Peyer's patch (tissue), 4 donors: ENCODE data around the gene TMTC2. TPM values are rescaled to one million over a fixed set of nuclear protein-coding genes. Genes with fewer than 3 reads are reported as not detected.

Experiments
- DNase-seq, 3 donors: peaks; one replicate each; pipeline ENCODE4 v3.0.0-alpha.2; 2017 to 2019
- H3K27ac ChIP-seq, 4 donors: fragments of 200-600 bp; sonication (generic); one replicate each; pipeline ENCODE4 v1.5.1; 2016 to 2019
- H3K27me3 ChIP-seq, 2 donors: fragments of 200-600 bp; sonication (generic); one replicate each; pipeline ENCODE4 v1.5.1; 2019
- H3K36me3 ChIP-seq, 3 donors: fragments of 200-600 bp; sonication (generic); one replicate each; pipeline ENCODE4 v1.5.1; 2016 to 2019
- H3K4me1 ChIP-seq, 4 donors: fragments of 200-600 bp; sonication (generic); one replicate each; pipeline ENCODE4 v1.5.1; 2016 to 2019
- H3K4me3 ChIP-seq, 4 donors: fragments of 200-600 bp; sonication (generic); 1 replicate in 3 of 4; 2 replicates in 1 of 4; pipeline ENCODE4 v1.5.1; 2016 to 2019; ENCODE audit warnings: mild to moderate bottlenecking in 1 of 4
- H3K9me3 ChIP-seq, 4 donors: fragments of 200-600 bp; sonication (generic); one replicate each; pipeline ENCODE4 v1.5.1; 2016 to 2019; ENCODE audit warnings: mild to moderate bottlenecking in 1 of 4
- CTCF ChIP-seq, 6 experiments: fragments of 450-650 bp in 4 of 6; fragments of 200-600 bp in 2 of 6; sonication (generic) in 1 of 6; IDR thresholded peaks; one replicate each; pipeline ENCODE4 v1.5.1; 2017 to 2019; ENCODE audit warnings: antibody characterized with exemption in 6 of 6, mild to moderate bottlenecking in 3 of 6, moderate library complexity in 1 of 6
- POLR2A ChIP-seq, 2 donors: fragments of 450-650 bp; IDR thresholded peaks; one replicate each; pipeline ENCODE4 v1.5.1; 2017; ENCODE audit warnings: antibody characterized with exemption in 2 of 2, mild to moderate bottlenecking in 2 of 2, moderate library complexity in 2 of 2
- total RNA-seq, 4 donors: library from RNA; depleted of rRNA; stranded (reverse); fragments of >200 nt; gene quantifications; one replicate each; pipeline ENCODE4 v1.1.0, GENCODE V29; 2016

TMTC2 gene
- total RNA-seq, 4 donors from 2014 or later: 7.0 to 19.8 (median 8.5) TPM

- Histone ChIP-seq H3K36me3 (no peaks in the 10 kb centered on the region), H3K4me1 (no peaks in the 10 kb centered on the region), H3K9me3 (no peaks in the 10 kb centered on the region), H3K27me3 (no peaks in the 10 kb centered on the region), H3K4me3 (no peak overlapping the region), H3K27ac (no peak overlapping the region)
- TF ChIP-seq POLR2A (IDR thresholded peaks at IDR 0.05) (no peak), CTCF (IDR thresholded peaks at IDR 0.05) (no peak)
- no peak for DNase-seq
These were observed 411.1 kb downstream of the TMTC2 start for GRCh38 chr12:83097643-83098342.

GRCh38 chr12:83099436-83099835, 412.7 kb downstream of the TMTC2 start:
- Histone ChIP-seq H3K4me1 (no peaks in the 10 kb centered on the region), H3K36me3 (no peaks in the 10 kb centered on the region), H3K27ac (no peak overlapping the region), H3K27me3 (no peaks in the 10 kb centered on the region), H3K9me3 (no peaks in the 10 kb centered on the region), H3K4me3 (no peak overlapping the region)
- TF ChIP-seq CTCF (IDR thresholded peaks at IDR 0.05): no peak
- TF ChIP-seq POLR2A (IDR thresholded peaks at IDR 0.05): no peak
- DNase-seq: no peak

- H3K36me3 ChIP-seq: no peaks in the 10 kb centered on the region
- H3K27ac ChIP-seq: no peak overlapping the region
- no peak overlapping the region for H3K4me3 ChIP-seq
- TF ChIP-seq CTCF (IDR thresholded peaks at IDR 0.05) (no peak), POLR2A (IDR thresholded peaks at IDR 0.05) (no peak)
- no peak for DNase-seq
- no peaks in the 10 kb centered on the region for H3K27me3 ChIP-seq
- H3K9me3 ChIP-seq: no peaks in the 10 kb centered on the region
- H3K4me1 ChIP-seq: no peaks in the 10 kb centered on the region
These were observed 415.8 kb downstream of the TMTC2 start for GRCh38 chr12:83102499-83102898.

- H3K9me3 ChIP-seq: no peaks in the 10 kb centered on the region
- no peak for DNase-seq
These were observed 420.2 kb downstream of the TMTC2 start for GRCh38 chr12:83106873-83107272.

GRCh38 chr12:83110424-83110823, 423.7 kb downstream of the TMTC2 start:
- no peaks in the 10 kb centered on the region for H3K27me3 ChIP-seq

More at GRCh38 chr12:83106873-83107272, 420.2 kb downstream of the TMTC2 start:
- Histone ChIP-seq H3K27ac (no peak overlapping the region), H3K4me1 (no peaks in the 10 kb centered on the region), H3K36me3 (no peaks in the 10 kb centered on the region), H3K4me3 (no peak overlapping the region), H3K27me3 (no peaks in the 10 kb centered on the region)
- no peak for TF ChIP-seq POLR2A (IDR thresholded peaks at IDR 0.05)
- TF ChIP-seq CTCF (IDR thresholded peaks at IDR 0.05): no peak

More at GRCh38 chr12:83110424-83110823, 423.7 kb downstream of the TMTC2 start:
- no peak for TF ChIP-seq CTCF (IDR thresholded peaks at IDR 0.05)
- TF ChIP-seq POLR2A (IDR thresholded peaks at IDR 0.05): no peak
- Histone ChIP-seq H3K27ac (no peak overlapping the region), H3K9me3 (no peaks in the 10 kb centered on the region), H3K4me1 (no peaks in the 10 kb centered on the region), H3K4me3 (no peak overlapping the region), H3K36me3 (no peaks in the 10 kb centered on the region)
- DNase-seq: no peak
